ELF-1 (cell line): ENCODE results near the gene ARHGAP10.
A peak's percentile ranks its signal among the peaks of the same experiment; 100 is the strongest.

Experiments
- DNase-seq: peaks from one replicate; pipeline ENCODE4 v3.0.0-alpha.2; 2016; ENCODE audit warnings: low read depth, low spot score

The ARHGAP10 gene

DNA sequence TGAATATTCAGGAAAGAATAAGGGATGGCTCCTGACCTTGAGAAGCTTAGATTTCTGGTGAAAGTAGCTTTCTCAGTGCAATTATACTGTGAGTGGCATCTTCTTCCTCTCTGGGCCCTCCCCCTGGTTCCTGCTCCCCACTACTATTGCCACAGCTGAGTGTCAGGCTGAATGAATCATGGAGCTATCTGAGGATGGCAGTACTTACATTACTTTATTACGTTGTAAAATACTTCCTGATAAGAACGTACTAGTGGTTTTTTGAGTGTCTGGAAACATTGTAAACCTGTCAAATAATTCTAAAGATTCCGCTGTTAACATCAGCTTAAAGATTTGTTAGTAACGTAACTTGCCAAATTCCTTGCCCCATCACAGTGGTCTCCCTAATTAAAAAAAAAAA, 36.2 kb downstream of the ARHGAP10 start:
- DNase-seq: no peak

GRCh38 chr4:147769386-147769785, 37.5 kb downstream of the ARHGAP10 start:
- no peak for DNase-seq

- no peak for DNase-seq
These were observed 38.9 kb downstream of the ARHGAP10 start for GRCh38 chr4:147770831-147771230.

DNA sequence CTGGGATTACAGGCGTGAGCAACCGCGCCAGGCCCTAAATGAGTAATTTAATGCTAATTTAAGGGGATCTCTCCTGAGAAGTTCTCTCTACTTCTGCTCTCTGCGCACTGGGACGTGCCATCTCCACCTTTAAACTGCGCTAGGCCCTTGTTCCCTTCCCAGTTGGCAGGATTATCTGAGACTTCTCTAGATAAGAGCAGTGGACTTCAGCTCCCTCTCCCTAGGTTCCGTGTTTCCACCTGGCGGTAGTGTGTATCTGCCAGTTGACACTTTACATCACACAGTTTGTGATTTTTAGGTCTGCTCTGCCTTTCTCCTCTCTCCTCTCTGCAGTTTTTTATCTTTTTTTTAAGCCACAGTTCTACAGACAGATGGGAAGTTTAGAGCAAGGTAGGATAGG, 40.2 kb downstream of the ARHGAP10 start:
- DNase-seq: no peak

DNA sequence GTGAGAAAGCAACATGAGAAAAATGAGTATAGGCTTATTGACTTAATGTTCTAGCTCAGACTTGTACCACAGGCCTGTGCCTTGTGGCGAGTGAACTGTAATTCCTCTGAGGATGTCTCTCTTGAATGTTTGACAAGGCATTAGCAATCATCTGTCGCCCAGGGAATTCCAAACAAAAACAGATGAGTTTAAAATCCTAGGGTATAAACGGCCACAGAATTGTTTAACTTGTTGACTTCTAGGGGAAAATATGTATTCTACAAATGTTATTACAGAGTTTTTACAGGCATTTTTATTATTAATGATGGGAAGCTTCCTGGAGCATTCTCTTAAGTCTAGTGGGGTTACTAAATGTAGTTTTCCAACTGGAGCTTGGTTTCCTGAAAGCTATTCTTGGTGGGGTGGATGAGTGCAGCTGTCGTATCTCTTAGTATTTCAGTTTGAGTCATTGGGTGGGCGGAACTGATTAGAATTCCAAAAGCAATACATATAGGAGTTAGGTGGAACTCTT, 40.6 kb downstream of the ARHGAP10 start:
- DNase-seq: no peak

DNA sequence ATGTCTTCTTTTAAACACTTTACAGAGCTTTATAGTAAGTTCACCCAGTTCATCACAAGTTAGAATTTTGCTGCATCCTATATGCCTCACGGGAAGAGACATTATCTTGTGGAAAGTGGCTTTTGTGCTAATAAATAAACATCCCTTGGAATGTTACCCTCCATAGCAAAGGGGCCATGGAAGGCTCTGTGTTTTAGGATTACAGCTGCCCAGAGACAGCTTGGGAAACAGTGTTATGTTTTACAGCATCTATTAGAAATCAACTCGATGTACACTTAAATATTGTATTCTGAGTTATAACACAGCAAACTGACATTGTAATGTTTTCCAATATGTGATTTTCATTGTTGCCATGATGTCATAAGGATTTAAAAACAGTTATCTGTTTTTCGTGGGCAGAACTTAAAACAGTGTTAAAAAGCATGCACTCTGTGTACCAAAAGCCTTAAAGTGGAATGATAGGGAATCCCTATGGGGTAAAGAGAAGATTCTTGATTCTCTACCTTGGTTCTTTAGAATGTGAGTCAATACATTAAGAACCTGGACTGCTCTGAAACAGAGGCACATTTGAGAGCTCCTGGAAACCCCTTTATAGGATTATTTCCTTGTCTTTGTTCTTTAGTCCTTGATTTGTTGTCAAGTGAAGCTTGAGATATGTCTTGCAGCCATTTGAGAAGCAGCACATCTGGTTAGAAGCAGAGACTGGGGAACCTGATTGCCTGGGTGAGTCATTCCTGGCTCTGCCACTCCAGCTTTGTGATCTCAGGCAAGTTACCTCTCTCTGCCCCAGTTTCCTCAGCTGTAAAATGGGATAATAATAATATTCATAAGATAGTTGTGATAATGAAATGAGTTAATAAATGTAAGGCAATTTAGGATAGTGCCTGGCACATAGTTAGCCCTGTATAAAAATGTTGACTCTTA, 41.6 kb downstream of the ARHGAP10 start:
- peak; percentile 66 for DNase-seq

DNA sequence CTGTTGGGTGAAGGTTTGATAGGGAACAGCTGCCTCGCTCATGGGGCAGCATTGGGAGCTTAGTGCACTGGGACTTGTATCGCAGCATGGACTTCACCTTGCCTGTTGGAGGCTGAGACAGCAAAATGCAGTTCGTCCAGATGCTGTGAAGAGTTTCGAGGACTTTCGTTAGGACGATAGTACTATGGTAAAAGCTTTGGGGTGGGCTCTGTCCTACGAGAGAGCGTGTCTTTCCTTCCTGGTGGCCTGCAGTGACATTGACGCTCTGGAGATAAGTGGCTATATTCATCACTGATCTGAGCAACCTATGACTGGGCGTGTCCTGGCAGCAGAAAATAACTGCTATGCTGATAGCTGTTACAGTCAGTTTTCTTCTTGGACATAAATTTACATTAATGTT, 44.8 kb downstream of the ARHGAP10 start:
- DNase-seq: no peak

GRCh38 chr4:147777456-147778091, 45.7 kb downstream of the ARHGAP10 start:
- no peak for DNase-seq

DNA sequence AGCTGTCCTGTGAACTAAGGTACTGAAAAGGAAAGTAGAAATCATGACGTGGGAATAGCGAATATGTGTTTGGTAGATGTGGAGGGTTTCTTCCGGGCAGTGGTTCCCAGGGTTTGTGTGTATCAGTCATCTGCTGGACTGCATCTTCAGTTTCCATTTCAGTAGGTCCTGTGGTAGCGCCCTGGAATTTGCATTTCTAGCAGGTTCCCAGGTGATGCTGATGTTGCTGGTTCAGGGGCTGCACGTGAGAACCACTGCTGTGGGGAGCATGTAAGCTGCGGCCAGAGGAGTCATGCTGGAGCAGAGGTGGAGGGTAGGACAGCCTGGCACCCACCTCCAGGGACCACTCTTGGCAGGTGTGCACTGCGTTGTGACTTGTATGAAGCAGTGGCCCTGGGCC, 47.1 kb downstream of the ARHGAP10 start:
- no peak for DNase-seq

DNA sequence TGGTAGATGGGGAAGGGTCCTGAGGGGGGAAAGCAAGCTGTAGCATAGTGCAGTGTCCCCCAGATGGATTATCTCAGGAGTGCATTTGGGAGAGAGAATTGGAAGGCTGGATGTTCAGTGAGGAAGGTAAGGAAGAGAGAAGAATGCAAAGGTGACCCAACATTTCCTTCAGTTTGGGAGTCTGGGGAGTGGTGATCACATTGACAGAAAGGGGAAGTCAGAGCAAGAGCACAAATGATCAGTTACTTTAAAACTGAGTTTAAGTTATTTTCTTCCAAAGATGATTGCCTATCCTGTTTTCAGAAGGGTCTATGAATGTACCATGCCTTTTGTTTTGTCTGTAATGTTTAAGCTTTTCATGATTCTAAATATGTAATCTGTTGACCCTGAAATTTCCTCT, 47.6 kb downstream of the ARHGAP10 start:
- no peak for DNase-seq

DNA sequence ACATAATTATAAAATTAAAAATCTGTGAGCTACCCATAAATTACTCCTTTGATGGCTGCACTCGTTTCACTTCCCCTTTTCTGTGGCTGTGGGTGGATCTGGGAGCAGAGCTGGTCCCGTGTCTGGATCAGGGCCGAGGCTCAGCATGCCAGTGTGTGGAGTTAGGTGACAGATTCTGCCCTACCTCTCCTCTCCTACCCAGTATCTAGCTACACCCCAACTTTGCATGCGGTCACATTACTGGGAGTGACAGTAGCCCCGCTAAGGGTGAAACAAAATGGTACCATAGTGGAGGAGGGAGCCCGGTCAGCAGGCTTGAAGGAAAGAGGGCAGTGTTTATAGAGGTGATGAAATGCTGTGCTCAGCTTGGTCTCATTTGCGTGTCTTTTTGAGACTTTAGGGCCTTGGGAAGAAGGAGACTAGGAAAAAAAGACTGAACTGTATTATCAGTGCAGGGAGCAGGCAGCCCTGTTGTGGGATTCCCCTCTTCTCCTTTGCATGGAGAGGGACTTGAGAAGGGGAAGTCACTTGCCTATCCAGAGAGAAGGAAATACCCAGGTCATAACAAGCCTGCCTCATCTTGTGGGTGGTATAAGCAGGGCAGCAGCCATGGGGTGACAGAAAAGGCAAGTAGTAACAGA, 48.4 kb downstream of the ARHGAP10 start:
- DNase-seq: no peak

GRCh38 chr4:147782087-147782781, 50.3 kb downstream of the ARHGAP10 start:
- DNase-seq: no peak

DNA sequence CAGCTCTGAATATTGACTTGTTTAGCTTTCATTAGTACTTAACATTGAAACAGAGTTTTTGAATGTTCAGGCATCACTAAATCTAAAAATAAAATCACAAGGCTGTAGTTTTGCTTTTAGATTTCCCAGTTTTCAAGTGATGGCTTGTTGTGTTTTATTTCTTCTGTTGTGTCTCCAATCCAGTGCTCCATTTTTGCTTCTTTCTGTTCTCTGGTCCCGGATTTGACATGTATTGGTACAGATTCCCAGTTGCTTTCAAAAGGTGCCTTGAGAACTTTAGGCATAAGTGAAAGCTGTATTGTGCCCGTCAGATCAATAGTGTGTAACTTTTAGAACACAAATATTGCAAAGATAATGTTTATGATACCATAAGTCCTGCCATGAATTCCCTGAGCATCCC, 53.2 kb downstream of the ARHGAP10 start:
- DNase-seq: no peak

GRCh38 chr4:147786031-147786430, 54.1 kb downstream of the ARHGAP10 start:
- DNase-seq: no peak

DNA sequence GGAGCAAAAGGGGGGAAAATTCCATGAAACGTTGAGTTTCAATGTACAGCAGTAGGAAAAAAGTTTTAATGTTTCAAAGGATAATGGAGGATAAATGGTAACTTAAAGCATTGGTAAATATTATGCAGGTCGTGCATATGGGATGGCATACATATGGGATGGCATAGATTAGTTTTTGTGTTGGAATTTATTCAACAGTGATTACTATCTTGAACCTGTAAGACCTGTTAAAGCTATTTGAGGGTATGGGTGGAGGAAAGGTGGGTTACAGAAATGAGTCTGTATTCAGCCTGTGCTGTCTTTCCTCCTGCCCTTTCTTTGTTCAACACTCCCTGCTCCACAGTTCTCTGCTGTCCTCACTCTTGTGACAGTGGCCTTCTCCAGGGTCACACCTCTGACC, 54.6 kb downstream of the ARHGAP10 start:
- DNase-seq: no peak

DNA sequence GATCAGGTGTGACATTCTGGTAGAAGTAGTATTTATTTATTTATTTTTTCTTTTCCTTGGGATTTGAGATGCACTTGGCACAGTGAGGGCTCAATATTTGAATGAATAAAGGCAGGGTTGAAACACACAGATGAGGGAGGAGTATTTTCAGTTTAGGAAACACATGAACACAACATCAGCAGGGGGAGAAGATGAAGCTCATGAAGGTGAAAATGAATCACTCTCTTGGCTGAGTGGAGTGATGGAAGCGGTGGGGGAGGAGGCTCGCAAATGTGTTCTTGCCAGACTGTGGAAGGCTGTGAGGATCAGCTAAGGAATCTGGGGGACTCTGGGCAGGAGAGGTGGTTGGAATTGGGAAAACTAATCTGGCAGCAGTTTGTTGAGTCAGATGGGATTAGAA, 55.3 kb downstream of the ARHGAP10 start:
- no peak for DNase-seq

DNA sequence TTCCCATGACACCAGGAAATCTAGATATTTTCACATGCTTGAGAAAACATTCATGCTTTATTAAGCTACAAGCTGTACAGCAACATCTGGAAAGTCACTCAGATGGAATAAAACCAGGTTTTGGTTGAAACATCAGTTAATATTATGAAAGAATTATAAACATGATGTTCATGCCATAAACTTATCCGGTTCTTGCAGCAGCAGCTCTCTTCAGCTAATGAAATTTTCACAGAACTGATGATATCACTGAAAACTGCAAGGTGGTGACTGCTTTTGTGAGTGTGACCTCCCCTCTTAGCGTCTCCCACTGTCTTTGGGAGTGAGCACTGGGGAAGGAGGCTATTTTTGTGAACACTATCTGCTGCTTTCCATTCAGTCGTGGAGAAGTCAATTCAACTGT, 56.9 kb downstream of the ARHGAP10 start:
- DNase-seq: no peak

DNA sequence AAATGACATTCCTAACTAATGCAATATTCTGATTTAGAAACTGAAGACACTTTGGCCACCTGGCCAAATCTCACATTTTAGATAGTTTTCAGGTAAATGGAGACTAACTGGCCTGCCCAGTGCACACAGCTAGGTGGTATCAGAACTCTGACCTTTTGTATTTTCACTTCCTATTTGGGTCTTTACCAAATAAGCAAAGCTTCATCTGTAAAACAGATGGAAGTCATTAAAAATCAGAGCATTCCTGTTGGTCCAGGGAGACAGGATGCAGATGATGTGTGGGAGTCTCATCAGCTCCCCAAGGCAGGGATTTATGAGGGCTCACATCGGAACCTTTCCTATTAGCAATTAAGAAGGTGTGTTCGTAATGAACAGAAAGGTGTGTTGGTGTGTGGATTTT, 57.7 kb downstream of the ARHGAP10 start:
- DNase-seq: no peak

DNA sequence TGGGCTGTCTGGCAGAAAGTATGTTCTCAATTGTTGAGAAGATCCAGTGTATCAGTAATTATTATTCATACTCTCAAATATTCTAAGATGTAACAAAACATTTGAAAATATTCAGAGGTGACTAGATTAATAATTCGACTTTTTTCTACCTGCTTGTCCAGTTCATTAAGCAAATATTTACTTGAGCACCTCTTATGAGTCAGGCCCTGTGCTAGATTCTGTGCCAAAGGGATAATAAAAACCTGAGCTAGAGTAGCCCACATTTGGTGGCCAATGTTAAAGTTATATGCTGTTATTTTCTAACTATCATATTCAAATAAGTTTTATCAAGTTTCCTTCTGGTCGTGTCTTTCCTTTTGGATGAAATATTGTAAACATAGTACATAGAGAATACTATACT, 58.5 kb downstream of the ARHGAP10 start:
- no peak for DNase-seq

DNA sequence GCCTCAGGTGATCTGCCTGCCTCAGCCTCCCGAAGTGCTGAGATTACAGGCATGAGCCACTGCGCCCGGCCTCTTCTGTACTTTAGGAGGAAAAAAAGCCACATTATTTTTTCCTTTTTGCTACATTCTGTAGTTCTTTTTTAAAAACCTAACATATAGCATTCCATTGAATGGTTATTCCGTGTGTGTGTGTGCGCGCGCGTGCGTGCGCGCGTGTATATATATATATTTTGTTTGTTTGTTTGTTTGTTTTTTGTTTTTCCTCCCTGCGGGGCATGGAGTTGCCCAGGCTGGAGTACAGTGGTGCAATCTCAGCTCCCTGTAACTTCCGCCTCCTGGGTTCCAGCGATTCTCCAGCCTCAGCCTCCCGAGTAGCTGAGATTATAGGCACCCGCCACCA, 59.5 kb downstream of the ARHGAP10 start:
- no peak for DNase-seq

GRCh38 chr4:147791865-147792264, 60.0 kb downstream of the ARHGAP10 start:
- DNase-seq: no peak
